GM12872 (cell line): ENCODE measurements around the gene HPS1.

Experiments
- CTCF ChIP-seq: IDR thresholded peaks from 3 replicates; pipeline ENCODE4 v1.5.1; 2011; ENCODE audit warnings: low read depth, mild to moderate bottlenecking, low read length, moderate library complexity; ENCODE audit not compliant: insufficient read depth

Gene HPS1

GRCh38 chr10:98453729-98454128 is 7.0 kb upstream of the HPS1 start:
- no peak for TF ChIP-seq CTCF

- no peak for TF ChIP-seq CTCF
These were observed 3.9 kb upstream of the HPS1 start for GRCh38 chr10:98450618-98451017.

- TF ChIP-seq CTCF, result no peak
These were observed 2.6 kb upstream of the HPS1 start for GRCh38 chr10:98449287-98449686.

- TF ChIP-seq CTCF, result no peak
These were observed 529 bp downstream of the HPS1 start for GRCh38 chr10:98446151-98446660.

- TF ChIP-seq CTCF, result no peak
These were observed 1.4 kb downstream of the HPS1 start for GRCh38 chr10:98445200-98445812.

GRCh38 chr10:98444314-98445006 is 2.3 kb downstream of the HPS1 start:
- no peak for TF ChIP-seq CTCF

GRCh38 chr10:98438715-98439114 is 8.0 kb downstream of the HPS1 start:
- TF ChIP-seq CTCF, result no peak
